Putamen (tissue), 1 donor: ENCODE data around the gene ITGA5.

Experiments used
- DNase-seq: peaks from one replicate; pipeline ENCODE4 v3.0.0-alpha.2; 2016; ENCODE audit warnings: low spot score

The ITGA5 gene

GRCh38 chr12:54352891-54353874, 65.9 kb downstream of the ITGA5 start:
- no peak for DNase-seq

- no peak for DNase-seq
Measured at GRCh38 chr12:54352022-54352531, 67.0 kb downstream of the ITGA5 start.

- no peak for DNase-seq
Measured at GRCh38 chr12:54351341-54351740, 67.7 kb downstream of the ITGA5 start.

GRCh38 chr12:54350743-54351142, 68.3 kb downstream of the ITGA5 start:
- DNase-seq, result no peak

- no peak for DNase-seq
Measured at GRCh38 chr12:54349679-54350078, 69.4 kb downstream of the ITGA5 start.

GRCh38 chr12:54349036-54349435, 70.0 kb downstream of the ITGA5 start:
- no peak for DNase-seq
